ENCODE data around the gene DNAH5.

Gene DNAH5

GRCh38 chr5:13659391-13659790 lies 285.1 kb downstream of the DNAH5 start:
- Mint-ChIP-seq H3K27ac (no peak overlapping the region), H3K27me3 (no peaks in the 10 kb centered on the region), H3K9me3 (peaks cover 12% of the 10 kb centered on the region), H3K4me1 (no peaks in the 10 kb centered on the region), H3K36me3 (no peaks in the 10 kb centered on the region), H3K4me3 (no peak overlapping the region)

GRCh38 chr5:13658761-13659160 lies 285.7 kb downstream of the DNAH5 start:
- Mint-ChIP-seq H3K9me3 (peaks cover 19% of the 10 kb centered on the region), H3K27me3 (peaks cover under 1% of the 10 kb centered on the region), H3K27ac (no peak overlapping the region), H3K4me3 (no peak overlapping the region), H3K4me1 (no peaks in the 10 kb centered on the region), H3K36me3 (no peaks in the 10 kb centered on the region)

- H3K4me1 Mint-ChIP-seq = no peaks in the 10 kb centered on the region
- H3K9me3 Mint-ChIP-seq = peaks cover 21% of the 10 kb centered on the region
- H3K27ac Mint-ChIP-seq = no peak overlapping the region
- H3K4me3 Mint-ChIP-seq = no peak overlapping the region
- H3K36me3 Mint-ChIP-seq = no peaks in the 10 kb centered on the region
- H3K27me3 Mint-ChIP-seq = peaks cover 2% of the 10 kb centered on the region
Measured at GRCh38 chr5:13658152-13658551, 286.3 kb downstream of the DNAH5 start.

GRCh38 chr5:13653709-13654108 lies 290.8 kb downstream of the DNAH5 start:
- Mint-ChIP-seq H3K9me3 (peaks cover 21% of the 10 kb centered on the region), H3K36me3 (no peaks in the 10 kb centered on the region), H3K27ac (no peak overlapping the region)

GRCh38 chr5:13649656-13650055 lies 294.8 kb downstream of the DNAH5 start:
- Mint-ChIP-seq H3K4me3 (no peak overlapping the region), H3K27ac (no peak overlapping the region), H3K9me3 (peaks cover 19% of the 10 kb centered on the region), H3K27me3 (peaks cover 2% of the 10 kb centered on the region), H3K4me1 (no peaks in the 10 kb centered on the region), H3K36me3 (no peaks in the 10 kb centered on the region)

More at GRCh38 chr5:13653709-13654108, 290.8 kb downstream of the DNAH5 start:
- Mint-ChIP-seq H3K4me1 (no peaks in the 10 kb centered on the region), H3K4me3 (no peak overlapping the region), H3K27me3 (peaks cover 2% of the 10 kb centered on the region)

GRCh38 chr5:13648822-13649221 lies 295.7 kb downstream of the DNAH5 start:
- H3K27ac Mint-ChIP-seq = no peak overlapping the region
- peaks cover 2% of the 10 kb centered on the region for H3K27me3 Mint-ChIP-seq
- H3K36me3 Mint-ChIP-seq = no peaks in the 10 kb centered on the region
- H3K9me3 Mint-ChIP-seq = peaks cover 10% of the 10 kb centered on the region
- no peak overlapping the region for H3K4me3 Mint-ChIP-seq
- H3K4me1 Mint-ChIP-seq = no peaks in the 10 kb centered on the region

GRCh38 chr5:13643734-13644133 lies 300.8 kb downstream of the DNAH5 start:
- no peaks in the 10 kb centered on the region for H3K36me3 Mint-ChIP-seq
- peaks cover 12% of the 10 kb centered on the region for H3K9me3 Mint-ChIP-seq
- H3K27me3 Mint-ChIP-seq = no peaks in the 10 kb centered on the region
- no peak overlapping the region for H3K27ac Mint-ChIP-seq
- no peak overlapping the region for H3K4me3 Mint-ChIP-seq
- no peaks in the 10 kb centered on the region for H3K4me1 Mint-ChIP-seq

GRCh38 chr5:13643196-13643595 lies 301.3 kb downstream of the DNAH5 start:
- peaks cover 12% of the 10 kb centered on the region for H3K9me3 Mint-ChIP-seq
- no peak overlapping the region for H3K27ac Mint-ChIP-seq
- no peak overlapping the region for H3K4me3 Mint-ChIP-seq
- H3K36me3 Mint-ChIP-seq = no peaks in the 10 kb centered on the region
- no peaks in the 10 kb centered on the region for H3K4me1 Mint-ChIP-seq
- H3K27me3 Mint-ChIP-seq = no peaks in the 10 kb centered on the region

All from activated naive CD4-positive, alpha-beta T cell treated with anti-CD3 and anti-CD28 coated beads, Interleukin-2, amount 50 U/mL, for 24 hours (primary cell).